Measurements from ENCODE around the gene BAD.

DNA sequence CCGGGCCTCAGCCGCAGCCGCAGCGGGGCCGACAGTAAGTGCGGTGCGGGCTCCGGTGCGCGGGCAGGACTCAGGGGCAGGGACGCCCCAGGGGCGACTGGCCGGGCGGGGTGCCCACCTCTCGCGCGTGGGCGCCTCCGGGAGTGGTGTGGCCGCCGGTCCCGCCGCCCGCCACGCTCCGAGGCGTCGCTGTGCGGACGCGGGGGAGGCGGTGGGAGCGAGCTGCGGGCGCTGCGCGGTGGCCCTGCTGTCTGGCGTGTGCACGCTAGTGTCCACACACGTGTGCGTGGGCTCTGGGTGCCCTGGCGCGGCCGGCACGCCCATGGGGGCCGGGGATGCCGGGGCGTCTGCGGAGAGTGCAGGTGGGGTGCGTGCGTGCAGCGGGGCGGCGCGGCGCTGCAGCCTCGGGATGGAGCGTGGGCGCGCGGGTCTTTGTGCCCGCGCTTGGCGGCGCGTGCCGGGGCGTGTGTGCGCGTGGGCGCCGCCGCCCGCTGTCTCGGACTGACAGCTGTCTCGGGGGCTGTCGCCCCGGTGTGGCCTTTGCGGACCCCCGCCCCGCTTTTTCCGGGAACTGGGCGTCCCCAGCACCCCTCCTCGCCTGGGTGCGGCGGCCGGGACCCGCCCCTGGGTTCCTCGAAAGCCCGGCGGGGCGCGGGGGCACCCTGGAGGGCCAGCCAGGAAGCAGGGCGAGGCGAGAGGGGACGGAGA lies 7.4 kb upstream of the BAD start:
- TF ChIP-seq, protein P1, sequence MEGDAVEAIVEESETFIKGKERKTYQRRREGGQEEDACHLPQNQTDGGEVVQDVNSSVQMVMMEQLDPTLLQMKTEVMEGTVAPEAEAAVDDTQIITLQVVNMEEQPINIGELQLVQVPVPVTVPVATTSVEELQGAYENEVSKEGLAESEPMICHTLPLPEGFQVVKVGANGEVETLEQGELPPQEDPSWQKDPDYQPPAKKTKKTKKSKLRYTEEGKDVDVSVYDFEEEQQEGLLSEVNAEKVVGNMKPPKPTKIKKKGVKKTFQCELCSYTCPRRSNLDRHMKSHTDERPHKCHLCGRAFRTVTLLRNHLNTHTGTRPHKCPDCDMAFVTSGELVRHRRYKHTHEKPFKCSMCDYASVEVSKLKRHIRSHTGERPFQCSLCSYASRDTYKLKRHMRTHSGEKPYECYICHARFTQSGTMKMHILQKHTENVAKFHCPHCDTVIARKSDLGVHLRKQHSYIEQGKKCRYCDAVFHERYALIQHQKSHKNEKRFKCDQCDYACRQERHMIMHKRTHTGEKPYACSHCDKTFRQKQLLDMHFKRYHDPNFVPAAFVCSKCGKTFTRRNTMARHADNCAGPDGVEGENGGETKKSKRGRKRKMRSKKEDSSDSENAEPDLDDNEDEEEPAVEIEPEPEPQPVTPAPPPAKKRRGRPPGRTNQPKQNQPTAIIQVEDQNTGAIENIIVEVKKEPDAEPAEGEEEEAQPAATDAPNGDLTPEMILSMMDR (conservative IDR thresholded peaks at IDR 0.05 in 1 of 2, IDR thresholded peaks at IDR 0.05 in 1 of 2; ENCODE audit: extremely low read depth in 1 of 2, insufficient read depth in 1 of 2, low read depth in 1 of 2, low read length in 2 of 2) = no peak
- peak; percentile 71 for TF ChIP-seq EZH2 (IDR thresholded peaks at IDR 0.05; ENCODE audit: borderline replicate concordance, low read length)

Data from mammary epithelial cell (primary cell).